ENCODE data around the gene SMOC1.

The SMOC1 gene

DNA sequence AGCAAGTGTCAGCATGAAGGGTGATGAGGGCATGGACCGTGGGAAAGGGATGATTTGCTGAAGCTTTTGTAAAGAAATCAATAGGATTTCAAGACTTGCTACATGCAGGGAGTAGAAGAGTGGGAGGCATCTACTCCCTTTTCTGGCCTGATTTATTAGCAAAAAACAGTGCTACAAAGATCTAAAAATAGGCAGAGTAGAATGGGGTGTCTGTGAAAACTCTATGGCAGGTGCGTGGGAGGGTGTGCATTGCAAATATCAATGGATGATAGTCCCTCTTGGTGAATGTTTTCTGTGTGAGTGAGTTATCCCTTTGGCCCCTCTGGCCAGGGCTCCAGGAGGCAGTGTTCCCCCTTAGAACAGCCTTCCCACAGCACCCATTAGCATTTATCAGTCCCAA lies 139.0 kb downstream of the SMOC1 start:
- Histone ChIP-seq H3K79me2 (ENCODE audit: insufficient read depth, low read depth) (no peaks in the 10 kb centered on the region), H3K27ac (peak overlapping the region; percentile 69), H3K9ac (peak overlapping the region; percentile 42; the same call in 1 of the 2 replicates), H3K27me3 (ENCODE audit: insufficient read depth, low read depth) (no peaks in the 10 kb centered on the region), H3K36me3 (ENCODE audit: insufficient read depth) (no peaks in the 10 kb centered on the region), H3K4me2 (peak overlapping the region; percentile 77), H2AFZ (ENCODE audit: low read depth) (peak overlapping the region; percentile 76; the same call in 1 of the 2 replicates), H4K20me1 (ENCODE audit: insufficient read depth) (no peaks in the 10 kb centered on the region), H3K4me1 (ENCODE audit: low read depth, poor library complexity, severe bottlenecking) (peaks cover 22% of the 10 kb centered on the region), H3K4me3 (IDR thresholded peaks at IDR 0.05; ENCODE audit: insufficient read depth, low read depth, low read length) (no peak overlapping the region)
- TF ChIP-seq, protein P1, sequence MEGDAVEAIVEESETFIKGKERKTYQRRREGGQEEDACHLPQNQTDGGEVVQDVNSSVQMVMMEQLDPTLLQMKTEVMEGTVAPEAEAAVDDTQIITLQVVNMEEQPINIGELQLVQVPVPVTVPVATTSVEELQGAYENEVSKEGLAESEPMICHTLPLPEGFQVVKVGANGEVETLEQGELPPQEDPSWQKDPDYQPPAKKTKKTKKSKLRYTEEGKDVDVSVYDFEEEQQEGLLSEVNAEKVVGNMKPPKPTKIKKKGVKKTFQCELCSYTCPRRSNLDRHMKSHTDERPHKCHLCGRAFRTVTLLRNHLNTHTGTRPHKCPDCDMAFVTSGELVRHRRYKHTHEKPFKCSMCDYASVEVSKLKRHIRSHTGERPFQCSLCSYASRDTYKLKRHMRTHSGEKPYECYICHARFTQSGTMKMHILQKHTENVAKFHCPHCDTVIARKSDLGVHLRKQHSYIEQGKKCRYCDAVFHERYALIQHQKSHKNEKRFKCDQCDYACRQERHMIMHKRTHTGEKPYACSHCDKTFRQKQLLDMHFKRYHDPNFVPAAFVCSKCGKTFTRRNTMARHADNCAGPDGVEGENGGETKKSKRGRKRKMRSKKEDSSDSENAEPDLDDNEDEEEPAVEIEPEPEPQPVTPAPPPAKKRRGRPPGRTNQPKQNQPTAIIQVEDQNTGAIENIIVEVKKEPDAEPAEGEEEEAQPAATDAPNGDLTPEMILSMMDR (conservative IDR thresholded peaks at IDR 0.05; ENCODE audit: low read depth, low read length) = no peak

DNA sequence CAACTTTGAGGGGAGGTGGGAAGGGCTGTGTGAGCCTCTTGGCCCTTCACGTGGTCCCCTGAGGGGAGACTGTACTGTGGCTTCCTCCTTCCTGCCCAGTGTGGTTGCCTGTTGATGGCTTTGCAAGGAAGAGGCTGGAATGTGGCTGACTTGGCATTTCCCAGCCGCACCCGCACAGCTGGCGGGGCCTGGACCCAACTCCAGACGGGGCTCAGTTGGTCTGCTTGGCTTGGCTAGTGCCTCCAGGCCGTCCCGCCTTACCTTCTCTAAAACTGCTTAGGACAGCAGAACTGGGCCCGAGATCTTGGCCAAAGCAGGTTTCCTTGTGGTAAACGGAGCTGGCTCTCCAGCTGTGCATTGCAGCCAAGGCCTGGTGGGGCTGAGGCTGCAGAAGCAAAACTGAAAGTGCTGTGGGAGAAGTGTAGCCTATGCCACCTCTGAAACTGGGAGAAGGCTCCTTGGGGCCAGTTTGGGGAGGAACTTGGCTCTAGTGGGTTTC lies 139.5 kb downstream of the SMOC1 start:
- Histone ChIP-seq H3K27ac (peak overlapping the region; percentile 69), H3K4me3 (IDR thresholded peaks at IDR 0.05; ENCODE audit: insufficient read depth, low read depth, low read length) (no peak overlapping the region), H3K4me2 (peak overlapping the region; percentile 77), H3K27me3 (ENCODE audit: insufficient read depth, low read depth) (no peaks in the 10 kb centered on the region), H3K79me2 (ENCODE audit: insufficient read depth, low read depth) (no peaks in the 10 kb centered on the region), H2AFZ (ENCODE audit: low read depth) (peak overlapping the region; percentile 76), H3K4me1 (ENCODE audit: low read depth, poor library complexity, severe bottlenecking) (peaks cover 22% of the 10 kb centered on the region), H4K20me1 (ENCODE audit: insufficient read depth) (no peaks in the 10 kb centered on the region), H3K36me3 (ENCODE audit: insufficient read depth) (no peaks in the 10 kb centered on the region), H3K9ac (peak overlapping the region; percentile 42; the same call in 1 of the 2 replicates)
- TF ChIP-seq, protein P1 (conservative IDR thresholded peaks at IDR 0.05; ENCODE audit: low read depth, low read length) = no peak

DNA sequence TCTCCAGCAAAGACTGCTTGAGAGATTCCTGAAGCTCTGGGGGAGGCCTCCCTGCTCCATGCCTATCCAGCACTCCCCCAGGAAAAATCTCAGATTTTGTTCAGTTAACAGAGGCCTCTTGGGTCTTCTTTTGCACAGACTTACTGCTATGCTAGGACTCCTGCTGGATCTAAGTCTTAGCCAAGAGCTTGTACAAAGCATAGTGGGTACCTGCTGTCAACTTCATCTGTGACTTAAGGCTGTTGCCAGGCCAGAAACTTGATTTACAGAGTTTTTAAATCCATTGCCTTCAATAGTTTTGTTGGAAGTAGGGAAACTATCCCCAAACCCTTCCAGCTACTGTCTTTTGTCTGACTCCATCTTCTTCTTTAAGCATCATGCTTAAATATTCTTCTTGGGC lies 140.5 kb downstream of the SMOC1 start:
- Histone ChIP-seq H3K27ac (no peak overlapping the region; the same call in 1 of the 2 replicates), H3K4me1 (ENCODE audit: low read depth, poor library complexity, severe bottlenecking) (peaks cover 22% of the 10 kb centered on the region), H3K9ac (no peak overlapping the region), H3K4me2 (peak overlapping the region; percentile 77; the same call in 1 of the 2 replicates), H2AFZ (ENCODE audit: low read depth) (no peak overlapping the region), H3K36me3 (ENCODE audit: insufficient read depth) (no peaks in the 10 kb centered on the region), H3K79me2 (ENCODE audit: insufficient read depth, low read depth) (no peaks in the 10 kb centered on the region), H4K20me1 (ENCODE audit: insufficient read depth) (no peaks in the 10 kb centered on the region), H3K4me3 (IDR thresholded peaks at IDR 0.05; ENCODE audit: insufficient read depth, low read depth, low read length) (no peak overlapping the region), H3K27me3 (ENCODE audit: insufficient read depth, low read depth) (no peaks in the 10 kb centered on the region)
- TF ChIP-seq, protein P1 (conservative IDR thresholded peaks at IDR 0.05; ENCODE audit: low read depth, low read length) = no peak

DNA sequence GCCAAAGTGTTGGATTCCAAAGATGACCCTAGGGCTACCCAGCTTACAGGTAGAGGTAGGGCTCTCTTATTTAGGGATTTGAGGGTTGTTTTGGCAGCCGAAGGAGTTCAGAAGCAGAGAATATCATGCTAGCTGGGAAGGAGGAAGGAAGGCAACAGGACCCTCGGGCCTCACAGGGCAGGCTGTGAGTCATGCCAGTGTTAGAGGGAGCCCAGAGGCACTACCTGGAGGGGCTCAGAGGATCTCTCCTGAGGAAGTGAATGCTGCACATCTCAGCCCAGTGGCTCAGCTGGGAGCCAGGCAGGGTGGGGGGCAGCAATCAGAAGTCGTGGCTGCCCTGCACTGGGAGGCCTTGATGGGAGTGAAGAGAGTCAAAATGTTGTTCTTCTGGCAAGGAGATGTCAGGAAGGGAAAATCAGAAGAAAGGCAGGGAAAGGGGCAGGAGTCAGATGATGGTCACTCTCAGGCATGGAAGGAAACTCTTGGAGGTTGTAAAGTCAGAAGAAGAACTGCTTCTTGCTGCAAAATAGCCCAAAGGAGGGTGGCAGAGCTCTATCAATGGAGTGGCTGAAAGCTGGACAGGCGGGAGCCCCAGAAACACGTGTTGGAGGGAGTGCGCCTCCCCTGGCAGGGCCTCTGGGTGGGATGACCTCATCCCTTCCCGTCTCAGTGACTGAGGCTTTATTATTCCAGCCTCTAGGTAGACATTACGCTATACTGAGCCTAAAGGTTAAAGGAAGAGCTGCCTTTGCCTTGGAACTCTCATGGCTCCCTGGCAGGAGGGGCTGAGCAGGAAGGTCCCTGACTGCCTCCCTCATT lies 141.3 kb downstream of the SMOC1 start:
- H3K4me2 ChIP-seq = no peak overlapping the region
- H3K27me3 ChIP-seq (ENCODE audit: insufficient read depth, low read depth) = no peaks in the 10 kb centered on the region

More for the DNA sequence above, 141.3 kb downstream of the SMOC1 start:
- no peak overlapping the region for H3K4me3 ChIP-seq (IDR thresholded peaks at IDR 0.05; ENCODE audit: insufficient read depth, low read depth, low read length)
- TF ChIP-seq, protein P1 (conservative IDR thresholded peaks at IDR 0.05; ENCODE audit: low read depth, low read length) = no peak
- no peak overlapping the region for H3K27ac ChIP-seq
- H3K9ac ChIP-seq = no peak overlapping the region
- H3K79me2 ChIP-seq (ENCODE audit: insufficient read depth, low read depth) = no peaks in the 10 kb centered on the region
- H3K36me3 ChIP-seq (ENCODE audit: insufficient read depth) = no peaks in the 10 kb centered on the region
- peaks cover 22% of the 10 kb centered on the region for H3K4me1 ChIP-seq (ENCODE audit: low read depth, poor library complexity, severe bottlenecking)
- no peak overlapping the region for H2AFZ ChIP-seq (ENCODE audit: low read depth)
- no peaks in the 10 kb centered on the region for H4K20me1 ChIP-seq (ENCODE audit: insufficient read depth)
